BE2C (cell line): Measurements from ENCODE around the gene FAM174B.

Source experiments
- DNase-seq: peaks from one replicate; pipeline ENCODE4 v3.0.0-alpha.2; 2020
- H3K27me3 ChIP-seq: fragments of 250-450 bp; sonication (Bioruptor Pico); 2 replicates; pipeline ENCODE4 v1.5.1; 2020; ENCODE audit warnings: mild to moderate bottlenecking
- H3K36me3 ChIP-seq: fragments of 250-450 bp; sonication (Bioruptor Pico); 2 replicates; pipeline ENCODE4 v1.5.1; 2020; ENCODE audit warnings: mild to moderate bottlenecking
- H3K4me1 ChIP-seq: fragments of 250-450 bp; sonication (Bioruptor Pico); 2 replicates; pipeline ENCODE4 v1.5.1; 2020
- H3K4me3 ChIP-seq: 2 replicates; pipeline ENCODE4 v1.5.1; 2011; ENCODE audit warnings: low read depth, low read length
- H3K9me3 ChIP-seq: fragments of 250-450 bp; sonication (Bioruptor Pico); 2 replicates; pipeline ENCODE4 v1.5.1; 2020
- CTCF ChIP-seq: IDR thresholded peaks from 2 replicates; pipeline ENCODE4 v1.5.1; 2012; ENCODE audit warnings: mild to moderate bottlenecking, low read depth, low read length

Gene FAM174B

GRCh38 chr15:92574566-92574965 lies 81.0 kb downstream of the FAM174B start:
- peaks cover 45% of the 10 kb centered on the region for H3K27me3 ChIP-seq
- TF ChIP-seq CTCF, result no peak
- H3K9me3 ChIP-seq, result no peaks in the 10 kb centered on the region
- H3K36me3 ChIP-seq, result no peaks in the 10 kb centered on the region
- H3K4me1 ChIP-seq, result no peaks in the 10 kb centered on the region
- no peak for DNase-seq
- no peak overlapping the region for H3K4me3 ChIP-seq

- no peak for TF ChIP-seq CTCF
- Histone ChIP-seq H3K27me3 (peaks cover 45% of the 10 kb centered on the region), H3K36me3 (no peaks in the 10 kb centered on the region), H3K4me1 (no peaks in the 10 kb centered on the region), H3K9me3 (no peaks in the 10 kb centered on the region), H3K4me3 (no peak overlapping the region)
- DNase-seq, result no peak
Measured at GRCh38 chr15:92574161-92574560, 81.4 kb downstream of the FAM174B start.

GRCh38 chr15:92571824-92572223 lies 83.8 kb downstream of the FAM174B start:
- DNase-seq, result no peak
- H3K27me3 ChIP-seq, result peaks cover 36% of the 10 kb centered on the region
- no peaks in the 10 kb centered on the region for H3K36me3 ChIP-seq
- no peak overlapping the region for H3K4me3 ChIP-seq
- H3K9me3 ChIP-seq, result no peaks in the 10 kb centered on the region
- TF ChIP-seq CTCF, result no peak
- no peaks in the 10 kb centered on the region for H3K4me1 ChIP-seq

GRCh38 chr15:92570391-92570790 lies 85.2 kb downstream of the FAM174B start:
- DNase-seq, result no peak
- no peak for TF ChIP-seq CTCF
- Histone ChIP-seq H3K4me3 (no peak overlapping the region), H3K4me1 (no peaks in the 10 kb centered on the region), H3K36me3 (no peaks in the 10 kb centered on the region), H3K27me3 (peaks cover 32% of the 10 kb centered on the region), H3K9me3 (no peaks in the 10 kb centered on the region)

GRCh38 chr15:92569778-92570177 lies 85.8 kb downstream of the FAM174B start:
- H3K36me3 ChIP-seq, result no peaks in the 10 kb centered on the region
- no peaks in the 10 kb centered on the region for H3K9me3 ChIP-seq
- no peaks in the 10 kb centered on the region for H3K4me1 ChIP-seq
- no peak for DNase-seq
- no peak for TF ChIP-seq CTCF
- H3K4me3 ChIP-seq, result no peak overlapping the region
- peaks cover 28% of the 10 kb centered on the region for H3K27me3 ChIP-seq
